Measurements from ENCODE around the gene ERF. TPM values are rescaled to one million over a fixed set of nuclear protein-coding genes. Genes with fewer than 3 reads are reported as not detected.

Gene ERF
- total RNA-seq, 1 donor from 2014 or later: 51.6 TPM

DNA sequence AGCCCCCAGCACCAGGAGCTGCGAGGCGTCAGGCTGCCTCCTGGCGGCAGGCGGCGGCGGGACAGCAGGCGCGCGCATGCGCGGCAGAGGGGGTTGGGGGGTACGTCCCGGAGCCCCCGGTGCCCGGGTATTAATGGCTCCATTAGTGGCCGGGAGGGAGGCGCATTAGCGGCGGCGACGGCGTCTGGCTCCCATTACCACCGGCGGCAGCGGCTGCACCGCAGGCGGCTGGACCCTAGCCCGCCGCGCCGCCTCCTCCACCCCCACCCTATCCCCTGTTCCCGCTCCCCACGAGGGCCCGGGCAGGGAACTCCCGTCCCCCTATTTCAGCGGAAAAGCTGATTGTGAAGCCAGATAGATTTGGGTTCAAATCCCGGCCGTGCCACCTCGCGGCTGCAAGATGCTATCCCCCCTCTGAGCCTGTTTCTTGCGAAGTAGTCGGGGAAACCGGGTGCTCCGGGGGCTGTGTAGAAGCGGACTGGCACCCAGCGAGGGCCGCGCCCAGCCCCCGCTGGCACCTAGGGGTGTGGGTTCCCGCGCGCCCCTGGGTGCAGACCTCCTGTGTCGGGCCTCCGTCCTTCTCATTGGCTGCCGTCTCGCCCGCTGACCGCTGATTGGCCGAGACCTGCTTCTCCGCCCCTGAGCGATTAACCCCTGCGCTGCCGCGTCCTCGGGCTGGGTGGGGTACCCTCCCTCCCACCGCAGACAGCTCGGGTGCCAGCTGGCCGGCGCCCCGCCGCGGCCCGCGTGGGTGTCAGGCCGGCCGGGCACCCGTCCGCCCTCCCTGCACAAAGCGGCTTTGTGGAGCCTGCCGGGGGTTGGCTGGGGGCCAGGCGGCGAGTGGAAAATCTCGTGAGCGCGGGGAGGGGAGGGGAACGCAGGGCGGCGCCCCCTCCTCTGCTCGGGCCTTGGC is 25.2 kb upstream of the ERF start:
- Histone ChIP-seq H3K27ac (peak overlapping the region; percentile 93 to 96), H3K4me3 (peak overlapping the region; percentile 82 to 86), H3K4me1 (peaks cover 46 to 74% of the 10 kb centered on the region in 2 donors), H3K36me3 (peaks cover 3 to 6% of the 10 kb centered on the region in 2 donors), H3K27me3 (no peaks in the 10 kb centered on the region), H3K9me3 (no peaks in the 10 kb centered on the region)
- DNase-seq (ENCODE audit: low spot score in 2 of 2): peak; percentile 69 to 96
- TF ChIP-seq, protein P1, sequence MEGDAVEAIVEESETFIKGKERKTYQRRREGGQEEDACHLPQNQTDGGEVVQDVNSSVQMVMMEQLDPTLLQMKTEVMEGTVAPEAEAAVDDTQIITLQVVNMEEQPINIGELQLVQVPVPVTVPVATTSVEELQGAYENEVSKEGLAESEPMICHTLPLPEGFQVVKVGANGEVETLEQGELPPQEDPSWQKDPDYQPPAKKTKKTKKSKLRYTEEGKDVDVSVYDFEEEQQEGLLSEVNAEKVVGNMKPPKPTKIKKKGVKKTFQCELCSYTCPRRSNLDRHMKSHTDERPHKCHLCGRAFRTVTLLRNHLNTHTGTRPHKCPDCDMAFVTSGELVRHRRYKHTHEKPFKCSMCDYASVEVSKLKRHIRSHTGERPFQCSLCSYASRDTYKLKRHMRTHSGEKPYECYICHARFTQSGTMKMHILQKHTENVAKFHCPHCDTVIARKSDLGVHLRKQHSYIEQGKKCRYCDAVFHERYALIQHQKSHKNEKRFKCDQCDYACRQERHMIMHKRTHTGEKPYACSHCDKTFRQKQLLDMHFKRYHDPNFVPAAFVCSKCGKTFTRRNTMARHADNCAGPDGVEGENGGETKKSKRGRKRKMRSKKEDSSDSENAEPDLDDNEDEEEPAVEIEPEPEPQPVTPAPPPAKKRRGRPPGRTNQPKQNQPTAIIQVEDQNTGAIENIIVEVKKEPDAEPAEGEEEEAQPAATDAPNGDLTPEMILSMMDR (IDR thresholded peaks at IDR 0.05): peak; percentile 87 to 95 (median 94)
- intact Hi-C loops (cut with DNase I): loop anchor here (1.0 kb wide), 2 partner anchors 10 to 34 kb away; no protein-coding TSS in a partner anchor

DNA sequence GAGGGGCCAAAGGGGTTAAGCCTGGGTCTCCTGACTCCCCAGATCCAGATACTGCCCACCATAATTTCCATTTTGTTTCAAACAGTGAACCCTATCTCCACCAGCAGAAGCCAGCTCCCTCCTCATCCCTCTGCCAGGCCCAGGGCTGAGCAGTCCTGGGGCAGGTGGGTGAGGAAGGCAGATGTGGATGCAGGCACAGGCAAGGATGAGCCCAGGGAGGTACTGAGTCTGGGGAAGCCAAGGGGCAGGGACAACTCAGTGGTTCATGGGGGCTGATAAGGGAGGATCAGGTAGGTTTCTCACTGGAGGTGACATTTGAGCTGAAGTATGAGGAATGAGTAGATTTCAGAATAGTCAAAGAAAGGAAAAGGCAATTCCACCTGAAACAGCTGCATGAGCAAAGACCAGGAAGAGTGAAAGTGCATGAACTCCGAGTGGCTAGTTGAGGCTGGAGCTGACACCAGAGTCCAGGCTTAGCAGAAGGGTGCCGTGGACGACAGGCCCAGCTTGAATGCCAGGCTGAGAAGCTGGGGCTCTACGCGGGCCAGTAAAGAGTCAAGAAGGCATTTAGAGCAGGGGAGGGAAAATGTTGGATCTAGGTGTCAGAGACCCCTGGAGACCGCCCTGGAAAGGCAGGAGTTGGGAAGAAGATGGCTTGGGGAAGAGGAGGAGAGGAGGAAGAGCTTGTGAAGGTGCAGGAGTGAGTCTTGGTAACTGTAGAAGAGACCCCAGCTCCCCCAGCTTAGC is 24.4 kb upstream of the ERF start:
- H3K4me3 ChIP-seq: peak overlapping the region; percentile 82 to 86
- H3K27ac ChIP-seq: peak overlapping the region; percentile 93 to 96
- no peak for DNase-seq (ENCODE audit: low spot score in 2 of 2)
- intact Hi-C loops (cut with DNase I): loop anchor here (1.0 kb wide), 2 partner anchors 9 to 33 kb away; no protein-coding TSS in a partner anchor
- TF ChIP-seq, protein P1 (IDR thresholded peaks at IDR 0.05): no peak
- no peaks in the 10 kb centered on the region for H3K27me3 ChIP-seq
- peaks cover 11 to 12% of the 10 kb centered on the region in 2 donors for H3K36me3 ChIP-seq
- H3K4me1 ChIP-seq: peaks cover 43 to 70% of the 10 kb centered on the region in 2 donors
- no peaks in the 10 kb centered on the region for H3K9me3 ChIP-seq

DNA sequence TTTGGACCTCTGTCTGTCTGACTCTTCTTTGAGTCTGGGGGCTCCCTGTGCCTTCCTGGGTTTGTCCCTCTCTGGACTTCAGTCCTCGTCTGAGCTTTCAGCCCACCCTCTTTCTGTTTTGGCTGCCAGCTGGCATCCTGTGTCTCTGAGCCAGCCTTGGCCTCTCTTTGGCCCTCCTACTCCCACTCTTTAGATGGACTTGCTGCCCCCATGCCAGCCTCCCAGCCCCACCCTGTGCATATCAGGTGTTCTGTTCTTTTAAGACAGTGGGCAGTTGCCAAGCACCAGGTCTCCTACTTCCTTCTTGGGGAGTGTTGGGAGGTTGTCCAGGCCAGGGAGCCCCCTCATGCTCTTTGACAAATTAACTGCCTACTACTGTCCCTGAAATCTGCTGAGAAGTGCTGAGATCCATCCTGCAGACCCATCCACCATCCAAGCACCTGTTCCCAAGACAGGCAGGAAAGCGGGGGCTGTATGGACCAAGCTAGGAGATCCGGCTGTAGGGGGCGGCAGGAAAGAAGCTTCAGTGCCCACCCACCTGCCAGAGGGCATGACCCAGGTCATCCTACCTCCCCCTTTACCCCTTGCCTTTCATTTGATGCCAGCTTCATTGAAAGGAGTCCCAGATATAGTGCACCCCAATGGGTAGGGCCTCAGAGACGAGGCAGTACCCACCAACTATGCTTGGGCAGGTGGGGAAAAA is 23.7 kb upstream of the ERF start:
- no peak for DNase-seq (ENCODE audit: low spot score in 2 of 2)
- Histone ChIP-seq H3K4me1 (peaks cover 44 to 70% of the 10 kb centered on the region in 2 donors), H3K4me3 (peak overlapping the region; percentile 3 to 86), H3K36me3 (peaks cover 18 to 20% of the 10 kb centered on the region in 2 donors), H3K27ac (peak overlapping the region; percentile 93 to 96), H3K9me3 (no peaks in the 10 kb centered on the region), H3K27me3 (no peaks in the 10 kb centered on the region)
- intact Hi-C loops (cut with DNase I): loop anchor here (1.0 kb wide), 2 partner anchors 8 to 32 kb away; no protein-coding TSS in a partner anchor
- TF ChIP-seq, protein P1 (IDR thresholded peaks at IDR 0.05): no peak

DNA sequence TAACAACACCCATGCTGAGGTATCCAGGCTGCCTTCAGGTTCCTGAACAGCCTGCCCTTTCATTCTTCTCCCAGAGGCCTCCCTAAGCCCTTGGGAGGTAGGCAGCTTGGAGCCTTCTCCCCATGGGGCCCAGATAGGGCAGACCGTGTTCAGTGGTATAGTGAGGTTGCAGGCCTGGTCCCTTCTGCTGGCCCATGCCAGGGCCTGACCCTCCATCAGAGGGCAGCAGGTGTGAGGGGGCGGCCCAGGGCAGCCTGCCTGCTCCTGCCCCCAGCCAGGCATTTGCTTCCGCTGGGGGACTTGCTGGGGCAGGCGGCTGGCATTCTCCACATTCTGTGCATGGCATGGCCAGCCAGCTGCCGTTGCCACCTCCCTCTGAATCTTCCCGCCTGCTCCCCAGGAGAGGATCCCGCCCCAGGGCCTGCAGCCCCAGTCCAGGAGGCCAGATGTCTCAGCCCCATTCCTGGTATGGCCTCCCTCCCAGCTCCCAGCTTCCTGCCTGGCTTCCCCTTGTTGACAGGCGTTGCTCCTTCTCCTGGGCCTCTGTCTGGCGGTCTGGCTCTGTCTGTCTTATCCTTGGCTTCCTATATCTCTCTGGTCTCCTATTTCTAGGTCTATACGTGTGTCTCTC is 23.0 kb upstream of the ERF start:
- peak overlapping the region; percentile 93 to 96 for H3K27ac ChIP-seq
- peaks cover 42 to 66% of the 10 kb centered on the region in 2 donors for H3K4me1 ChIP-seq
- no peaks in the 10 kb centered on the region for H3K9me3 ChIP-seq
- no peaks in the 10 kb centered on the region for H3K27me3 ChIP-seq
- peak overlapping the region; percentile 3 to 86 for H3K4me3 ChIP-seq
- H3K36me3 ChIP-seq: peaks cover 25 to 26% of the 10 kb centered on the region in 2 donors
- TF ChIP-seq, protein P1 (IDR thresholded peaks at IDR 0.05): no peak
- intact Hi-C loops (cut with DNase I): no loop called here
- no peak for DNase-seq (ENCODE audit: low spot score in 2 of 2)

DNA sequence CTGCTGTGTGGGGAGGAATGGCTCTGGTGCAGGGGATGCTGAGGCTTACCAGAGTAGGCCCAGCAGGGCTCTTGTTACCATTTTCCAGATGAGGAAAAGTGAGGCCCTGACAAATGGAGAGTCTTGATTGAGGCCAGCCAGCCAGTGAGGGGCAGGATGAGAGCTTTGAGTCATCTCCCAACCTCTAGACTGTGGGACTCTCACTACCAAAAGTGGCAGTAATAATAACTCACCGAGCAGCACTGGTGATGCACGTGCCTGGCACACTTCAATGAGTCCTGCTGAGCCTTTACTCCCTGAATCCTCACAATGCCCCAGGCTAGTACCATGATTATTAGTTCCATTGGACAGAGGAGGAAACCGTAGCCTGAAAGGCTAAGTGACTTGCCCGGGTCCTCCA is 21.9 kb upstream of the ERF start:
- Histone ChIP-seq H3K36me3 (peaks cover 35 to 36% of the 10 kb centered on the region in 2 donors), H3K27me3 (no peaks in the 10 kb centered on the region), H3K4me1 (peaks cover 33 to 55% of the 10 kb centered on the region in 2 donors), H3K4me3 (no peak overlapping the region), H3K27ac (peak overlapping the region; percentile 93 to 96), H3K9me3 (no peaks in the 10 kb centered on the region)
- intact Hi-C loops (cut with DNase I): no loop called here
- DNase-seq (ENCODE audit: low spot score in 2 of 2): no peak
- TF ChIP-seq, protein P1 (IDR thresholded peaks at IDR 0.05): no peak

Measured in ascending aorta (tissue), 2 donors.